H9 (cell line): ENCODE data around the gene HEXIM1. TPM values are rescaled to one million over a fixed set of nuclear protein-coding genes. Genes with fewer than 3 reads are reported as not detected.

ENCODE experiments used
- DNase-seq: peaks from one replicate; pipeline ENCODE4 v3.0.0-alpha.2; 2017
- H2AFZ ChIP-seq: one replicate; pipeline ENCODE4 v1.6.1; 2013; ENCODE audit warnings: mild to moderate bottlenecking, low read length, control low read depth, moderate library complexity
- H2AK5ac ChIP-seq: 2 replicates; pipeline ENCODE4 v1.6.1; 2013; ENCODE audit warnings: low read length, control low read depth, mixed read lengths; ENCODE audit not compliant: insufficient read length
- H2BK120ac ChIP-seq: one replicate; pipeline ENCODE4 v1.6.1; 2013; ENCODE audit warnings: low read depth, mild to moderate bottlenecking, low read length, control low read depth, inconsistent platforms; ENCODE audit not compliant: poor library complexity, severe bottlenecking
- H2BK12ac ChIP-seq: 2 replicates; pipeline ENCODE4 v1.6.1; 2013; ENCODE audit warnings: low read length, control low read depth, mixed read lengths, low read depth; ENCODE audit not compliant: insufficient read length
- H2BK15ac ChIP-seq: 2 replicates; pipeline ENCODE4 v1.6.1; 2013; ENCODE audit warnings: low read depth, low read length, control low read depth
- H2BK20ac ChIP-seq: one replicate; pipeline ENCODE4 v1.6.1; 2013; ENCODE audit warnings: low read depth, mild to moderate bottlenecking, low read length, control low read depth, inconsistent platforms; ENCODE audit not compliant: poor library complexity, severe bottlenecking
- H2BK5ac ChIP-seq: 2 replicates; pipeline ENCODE4 v1.6.1; 2013; ENCODE audit warnings: low read length, control low read depth, mixed read lengths; ENCODE audit not compliant: insufficient read length
- H3K14ac ChIP-seq: 2 replicates; pipeline ENCODE4 v1.6.1; 2013; ENCODE audit warnings: low read length, control low read depth; ENCODE audit not compliant: insufficient read depth
- H3K18ac ChIP-seq: 2 replicates; pipeline ENCODE4 v1.6.1; 2013; ENCODE audit warnings: low read depth, mild to moderate bottlenecking, mixed read lengths, low read length, control low read depth; ENCODE audit not compliant: insufficient read length
- H3K23ac ChIP-seq: 2 replicates; pipeline ENCODE4 v1.6.1; 2013; ENCODE audit warnings: low read length, control low read depth, mixed read lengths, low read depth; ENCODE audit not compliant: insufficient read length
- H3K23me2 ChIP-seq: 2 replicates; pipeline ENCODE4 v1.6.1; 2013; ENCODE audit warnings: low read depth, mild to moderate bottlenecking, mixed read lengths, low read length, control low read depth; ENCODE audit not compliant: insufficient read length, poor library complexity, severe bottlenecking
- H3K27ac ChIP-seq: 2 replicates; pipeline ENCODE4 v1.5.1; 2013; ENCODE audit warnings: low read length, control low read depth, mixed read lengths, low read depth; ENCODE audit not compliant: insufficient read length
- H3K27me3 ChIP-seq: 2 replicates; pipeline ENCODE4 v1.6.1; 2013; ENCODE audit warnings: low read length, control low read depth, inconsistent platforms; ENCODE audit not compliant: insufficient read depth
- H3K4ac ChIP-seq: 2 replicates; pipeline ENCODE4 v1.6.1; 2013; ENCODE audit warnings: low read depth, mild to moderate bottlenecking, control low read depth, inconsistent platforms, low read length, moderate library complexity
- H3K4me1 ChIP-seq: 2 replicates; pipeline ENCODE4 v1.6.1; 2013; ENCODE audit warnings: low read length, control low read depth, inconsistent platforms; ENCODE audit not compliant: insufficient read depth
- H3K4me2 ChIP-seq: 2 replicates; pipeline ENCODE4 v1.6.1; 2013; ENCODE audit warnings: low read length, control low read depth, mixed read lengths; ENCODE audit not compliant: insufficient read length, insufficient read depth
- H3K56ac ChIP-seq: 2 replicates; pipeline ENCODE4 v1.6.1; 2013; ENCODE audit warnings: low read depth, mild to moderate bottlenecking, mixed read lengths, low read length, control low read depth; ENCODE audit not compliant: insufficient read length
- H3K79me1 ChIP-seq: 2 replicates; pipeline ENCODE4 v1.6.1; 2013; ENCODE audit warnings: low read depth, mild to moderate bottlenecking, moderate library complexity, low read length, control low read depth, inconsistent platforms; ENCODE audit not compliant: insufficient read depth, poor library complexity, severe bottlenecking
- H3K79me2 ChIP-seq: 2 replicates; pipeline ENCODE4 v1.6.1; 2013; ENCODE audit warnings: low read length, control low read depth, inconsistent platforms; ENCODE audit not compliant: insufficient read depth
- H3K9ac ChIP-seq: 2 replicates; pipeline ENCODE4 v1.6.1; 2013; ENCODE audit warnings: low read length, control low read depth, mixed read lengths; ENCODE audit not compliant: insufficient read length; ENCODE audit errors: extremely low read depth
- H3K9me3 ChIP-seq: one replicate; pipeline ENCODE4 v1.6.1; 2013; ENCODE audit warnings: low read depth, low read length, inconsistent platforms; ENCODE audit not compliant: control insufficient read depth
- H3T11ph ChIP-seq: one replicate; pipeline ENCODE4 v1.6.1; 2013; ENCODE audit warnings: mild to moderate bottlenecking, low read length, control low read depth, inconsistent platforms
- H4K20me1 ChIP-seq: one replicate; pipeline ENCODE4 v1.6.1; 2013; ENCODE audit not compliant: control insufficient read depth, insufficient read length, insufficient read depth
- H4K5ac ChIP-seq: 2 replicates; pipeline ENCODE4 v1.6.1; 2013; ENCODE audit warnings: low read depth, mild to moderate bottlenecking, mixed read lengths, low read length, control low read depth; ENCODE audit not compliant: insufficient read length
- H4K8ac ChIP-seq: replicated peaks from 2 replicates; pipeline ENCODE4 v1.6.1; 2013; ENCODE audit warnings: low read length, control low read depth, mixed read lengths, low read depth; ENCODE audit not compliant: insufficient read length
- H4K91ac ChIP-seq: 2 replicates; pipeline ENCODE4 v1.6.1; 2013; ENCODE audit warnings: low read depth, mild to moderate bottlenecking, moderate library complexity, mixed read lengths, low read length, control low read depth; ENCODE audit not compliant: insufficient read length
- H3K27ac Mint-ChIP-seq, 3 experiments: 2 replicates in 2 of 3; 3 replicates in 1 of 3; pipeline ENCODE4 v1.8.0; 2020 to 2021; ENCODE audit warnings: mixed read lengths in 3 of 3, mild to moderate bottlenecking in 1 of 3, moderate library complexity in 1 of 3
- H3K27me3 Mint-ChIP-seq: 2 replicates; pipeline ENCODE4 v1.8.0; 2021; ENCODE audit warnings: low read depth, mild to moderate bottlenecking, moderate library complexity, mixed read lengths
- H3K36me3 Mint-ChIP-seq, 3 experiments: 2 replicates in 2 of 3; 3 replicates in 1 of 3; pipeline ENCODE4 v1.8.0; 2020 to 2021; ENCODE audit warnings: low read depth in 3 of 3, mixed read lengths in 3 of 3; ENCODE audit not compliant: insufficient read depth in 1 of 3
- H3K4me1 Mint-ChIP-seq, 2 experiments: 2 replicates each; pipeline ENCODE4 v1.8.0; 2020; ENCODE audit warnings: mixed read lengths in 2 of 2
- H3K4me3 Mint-ChIP-seq, 2 experiments: 2 replicates in 1 of 2; 3 replicates in 1 of 2; pipeline ENCODE4 v1.8.0; 2020 to 2021; ENCODE audit warnings: mild to moderate bottlenecking in 2 of 2, mixed read lengths in 2 of 2, moderate library complexity in 1 of 2
- H3K9me3 Mint-ChIP-seq, 2 experiments: 2 replicates in 1 of 2; 3 replicates in 1 of 2; pipeline ENCODE4 v1.8.0; 2020; ENCODE audit warnings: mild to moderate bottlenecking in 2 of 2, mixed read lengths in 2 of 2, moderate library complexity in 1 of 2
- WGBS: extraction: QIAGEN DNeasy Blood & Tissue Kit; methylation state at CpG from one replicate; pipeline ENCODE4 v1.1.7; 2013; ENCODE audit warnings: missing lambda C conversion rate, low lambda C conversion rate, mixed read lengths; ENCODE audit not compliant: insufficient read length; ENCODE audit errors: extremely low coverage; 5-methylcytosine and 5-hydroxymethylcytosine counted together
- total RNA-seq: library from RNA; stranded (reverse); gene quantifications from 2 replicates; pipeline ENCODE4 v1.2.1, GENCODE V29; 2021
- TF ChIP-seq, protein P1 (sequence below): fragments of 200-600 bp; sonication (generic); conservative IDR thresholded peaks from 3 replicates; pipeline ENCODE4 v1.8.0; 2021; ENCODE audit warnings: antibody characterized with exemption, mild to moderate bottlenecking

HEXIM1 gene
- total RNA-seq, 1 experiment from 2014 or later = 32.4 TPM

DNA sequence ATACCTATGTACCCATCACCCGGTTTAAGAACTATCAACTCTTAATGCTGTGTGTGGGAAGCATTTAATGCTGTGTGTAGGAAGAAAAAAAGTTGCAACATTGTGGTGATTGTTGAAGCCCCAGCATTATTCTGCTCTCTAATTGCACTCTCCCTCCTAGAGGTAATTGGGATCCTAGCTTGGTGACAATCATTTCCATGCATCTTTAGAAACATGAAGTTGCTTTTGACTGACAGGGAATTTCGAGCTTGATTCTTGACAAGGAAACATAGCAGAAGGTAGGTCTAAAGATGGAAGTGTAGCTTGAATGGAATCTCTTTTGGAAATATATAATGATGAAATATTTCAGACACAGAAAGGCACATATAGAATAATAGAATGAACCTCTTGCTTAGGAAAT is 40.7 kb downstream of the HEXIM1 start:
- Histone ChIP-seq H3K79me2 (no peaks in the 10 kb centered on the region), H4K20me1 (no peaks in the 10 kb centered on the region), H2BK120ac (no peak overlapping the region), H3K4me1 (no peaks in the 10 kb centered on the region), H2AK5ac (no peak overlapping the region), H3K27ac (no peak overlapping the region), H3K23ac (no peak overlapping the region), H3K56ac (no peak overlapping the region), H4K5ac (no peak overlapping the region), H2BK12ac (no peak overlapping the region), H3K9me3 (no peaks in the 10 kb centered on the region), H3K18ac (no peak overlapping the region), H2BK20ac (no peak overlapping the region), H3K79me1 (no peaks in the 10 kb centered on the region), H3K9ac (no peak overlapping the region), H4K91ac (no peak overlapping the region), H3K23me2 (no peaks in the 10 kb centered on the region), H2AFZ (no peak overlapping the region), H3T11ph (no peak overlapping the region), H2BK5ac (no peak overlapping the region), H3K4ac (no peak overlapping the region), H4K8ac (no peak overlapping the region), H3K4me2 (no peak overlapping the region), H3K14ac (no peak overlapping the region), H3K27me3 (no peaks in the 10 kb centered on the region), H2BK15ac (no peak overlapping the region)
- H3K27me3 Mint-ChIP-seq = peaks cover 2% of the 10 kb centered on the region; the same call in 1 of the 2 replicates
- no peak overlapping the region for H3K27ac Mint-ChIP-seq
- H3K4me1 Mint-ChIP-seq = peaks cover 2 to 6% of the 10 kb centered on the region in 2 experiments; a peak in 3 of 4 replicates
- no peaks in the 10 kb centered on the region for H3K9me3 Mint-ChIP-seq
- no peak overlapping the region for H3K4me3 Mint-ChIP-seq
- no peak for DNase-seq
- no CpG with 5 or more reads among the region's 2 CpGs for whole genome bisulfite sequencing
- TF ChIP-seq, protein P1, sequence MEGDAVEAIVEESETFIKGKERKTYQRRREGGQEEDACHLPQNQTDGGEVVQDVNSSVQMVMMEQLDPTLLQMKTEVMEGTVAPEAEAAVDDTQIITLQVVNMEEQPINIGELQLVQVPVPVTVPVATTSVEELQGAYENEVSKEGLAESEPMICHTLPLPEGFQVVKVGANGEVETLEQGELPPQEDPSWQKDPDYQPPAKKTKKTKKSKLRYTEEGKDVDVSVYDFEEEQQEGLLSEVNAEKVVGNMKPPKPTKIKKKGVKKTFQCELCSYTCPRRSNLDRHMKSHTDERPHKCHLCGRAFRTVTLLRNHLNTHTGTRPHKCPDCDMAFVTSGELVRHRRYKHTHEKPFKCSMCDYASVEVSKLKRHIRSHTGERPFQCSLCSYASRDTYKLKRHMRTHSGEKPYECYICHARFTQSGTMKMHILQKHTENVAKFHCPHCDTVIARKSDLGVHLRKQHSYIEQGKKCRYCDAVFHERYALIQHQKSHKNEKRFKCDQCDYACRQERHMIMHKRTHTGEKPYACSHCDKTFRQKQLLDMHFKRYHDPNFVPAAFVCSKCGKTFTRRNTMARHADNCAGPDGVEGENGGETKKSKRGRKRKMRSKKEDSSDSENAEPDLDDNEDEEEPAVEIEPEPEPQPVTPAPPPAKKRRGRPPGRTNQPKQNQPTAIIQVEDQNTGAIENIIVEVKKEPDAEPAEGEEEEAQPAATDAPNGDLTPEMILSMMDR = no peak
- no peaks in the 10 kb centered on the region; a peak in 1 of 7 replicates for H3K36me3 Mint-ChIP-seq
